AG20443 (cell line): ENCODE measurements around the gene RASSF6.
"Not testable (repeated sequence)": the region's sequence is repeated elsewhere in the genome, so short reads cannot be mapped to it uniquely, and the experiment has no call there.

Experiments used
- DNase-seq: peaks from one replicate; pipeline ENCODE4 v3.0.0; 2012; ENCODE audit warnings: low spot score, mixed read lengths

The RASSF6 gene

GRCh38 chr4:73575660-73576059, 44.6 kb downstream of the RASSF6 start:
- no peak for DNase-seq

- peak; percentile 56 for DNase-seq
These were observed 46.3 kb downstream of the RASSF6 start for GRCh38 chr4:73573794-73574528.

- not testable (repeated sequence) for DNase-seq
These were observed 69.4 kb downstream of the RASSF6 start for GRCh38 chr4:73550865-73551264.

GRCh38 chr4:73544620-73545019, 75.6 kb downstream of the RASSF6 start:
- no peak for DNase-seq

- no peak for DNase-seq
These were observed 79.0 kb downstream of the RASSF6 start for GRCh38 chr4:73541251-73541650.

GRCh38 chr4:73540826-73541225, 79.4 kb downstream of the RASSF6 start:
- no peak for DNase-seq

- no peak for DNase-seq
These were observed 80.8 kb downstream of the RASSF6 start for GRCh38 chr4:73539386-73539785.

- DNase-seq, result no peak
These were observed 82.1 kb downstream of the RASSF6 start for GRCh38 chr4:73538162-73538561.

GRCh38 chr4:73533515-73534422, 86.5 kb downstream of the RASSF6 start:
- no peak for DNase-seq

GRCh38 chr4:73528171-73528570, 92.1 kb downstream of the RASSF6 start:
- no peak for DNase-seq

- DNase-seq, result no peak
These were observed 93.0 kb downstream of the RASSF6 start for GRCh38 chr4:73527196-73527595.

- DNase-seq, result no peak
These were observed 94.6 kb downstream of the RASSF6 start for GRCh38 chr4:73525611-73526010.

GRCh38 chr4:73523126-73523525, 97.1 kb downstream of the RASSF6 start:
- DNase-seq, result no peak
